ENCODE results near the gene XYLB. TPM values are rescaled to one million over a fixed set of nuclear protein-coding genes. Genes with fewer than 3 reads are reported as not detected.

The XYLB gene
- polyA plus RNA-seq, 1 of the 3 experiments (the other 2 are of a cell fraction) = 2.7 TPM

DNA sequence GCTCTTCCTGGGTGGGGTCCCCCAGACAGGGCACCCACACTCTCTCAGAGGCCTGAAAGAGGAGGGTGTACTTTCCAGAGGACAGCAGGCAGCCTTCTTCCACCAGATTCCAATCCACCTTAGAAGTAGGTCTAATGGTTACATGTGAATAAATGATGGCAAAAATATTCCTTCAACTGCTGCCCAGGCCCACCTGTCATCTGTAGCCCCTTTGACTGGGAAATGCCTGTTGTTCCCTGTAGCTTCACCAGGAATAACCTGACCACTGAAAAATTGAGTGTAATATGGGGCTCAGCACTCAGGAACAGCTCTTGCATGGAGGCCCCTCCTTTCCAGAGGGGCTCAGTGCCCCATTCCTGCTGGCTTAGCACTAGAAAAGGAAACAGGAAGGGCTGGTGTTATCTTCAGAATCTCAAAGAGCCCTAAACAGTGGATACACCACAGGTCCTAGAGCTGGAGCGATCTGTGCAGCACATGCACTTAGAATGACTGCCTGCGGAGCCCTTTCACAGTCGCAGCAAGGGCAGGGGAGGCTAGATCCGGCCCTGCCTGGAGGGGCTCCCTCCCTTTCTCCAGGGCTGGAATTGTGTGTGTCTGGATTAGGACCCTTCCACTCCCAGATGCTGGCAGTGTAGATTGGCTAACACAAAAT is 32.3 kb upstream of the XYLB start:
- ChIA-PET CTCF (interaction anchor here (1.1 to 3.5 kb wide), 4 partner anchors 16 to 32 kb away, joined by 3 to 15 read pairs (median 4); partner anchors contain the start of gene XYLB), POLR2A (interaction anchor here (1.0 kb wide), 1 partner anchor 177 kb away, joined by 3 read pairs; the partner anchor contains the start of gene ACAA1)
- peak overlapping the region in 1 of 2 experiments; percentile 34; a peak in 1 of 4 replicates for H3K27ac ChIP-seq (ENCODE audit: low read depth in 2 of 2, low read length in 1 of 2)
- no peaks in the 10 kb centered on the region for H4K20me1 ChIP-seq (ENCODE audit: insufficient read depth)
- TF ChIP-seq YY1 (IDR thresholded peaks at IDR 0.05; ENCODE audit: low read depth) (no peak), MXI1 (IDR thresholded peaks at IDR 0.05; ENCODE audit: low read depth, low read length) (0 out of 2 replicates have a peak, but pooled peaks have one; percentile 34), GATA2 (CRISPR knock-in tag; IDR thresholded peaks at IDR 0.05) (peak; percentile 85), RCOR1 (IDR thresholded peaks at IDR 0.05; ENCODE audit: low read length) (0 out of 2 replicates have a peak, but pooled peaks have one; percentile 42)
- no peak overlapping the region for H3K9ac ChIP-seq
- DNase-seq = peak; percentile 77
- no peaks in the 10 kb centered on the region for H3F3A ChIP-seq (replicated peaks; ENCODE audit: insufficient read depth)
- WGBS (ENCODE audit: low lambda C conversion rate) = 33% methylated on average over 4 of the region's 4 CpGs
- H3K4me3 ChIP-seq (ENCODE audit: low read depth in 2 of 2, low read length in 1 of 2) = no peak overlapping the region
- no peaks in the 10 kb centered on the region; the same call in 1 of the 2 replicates for H3K27me3 ChIP-seq (ENCODE audit: insufficient read depth)
- H3K79me2 ChIP-seq (ENCODE audit: insufficient read depth) = no peaks in the 10 kb centered on the region
- H3K9me2 ChIP-seq = no peaks in the 10 kb centered on the region
- no peaks in the 10 kb centered on the region for H3K9me3 ChIP-seq
- H3K4me1 ChIP-seq (ENCODE audit: control insufficient read depth in 1 of 2, insufficient read depth in 2 of 2, low read depth in 1 of 2, low read length in 1 of 2) = peaks cover 0 to 22% of the 10 kb centered on the region in 2 experiments; a peak in 1 of 4 replicates
- no peaks in the 10 kb centered on the region for H3K36me3 ChIP-seq (replicated peaks in 1 of 2; ENCODE audit: control insufficient read depth in 1 of 2, insufficient read depth in 2 of 2, low read length in 1 of 2)
- H2AFZ ChIP-seq (ENCODE audit: low read depth) = no peak overlapping the region
- no peak overlapping the region for H3K4me2 ChIP-seq

DNA sequence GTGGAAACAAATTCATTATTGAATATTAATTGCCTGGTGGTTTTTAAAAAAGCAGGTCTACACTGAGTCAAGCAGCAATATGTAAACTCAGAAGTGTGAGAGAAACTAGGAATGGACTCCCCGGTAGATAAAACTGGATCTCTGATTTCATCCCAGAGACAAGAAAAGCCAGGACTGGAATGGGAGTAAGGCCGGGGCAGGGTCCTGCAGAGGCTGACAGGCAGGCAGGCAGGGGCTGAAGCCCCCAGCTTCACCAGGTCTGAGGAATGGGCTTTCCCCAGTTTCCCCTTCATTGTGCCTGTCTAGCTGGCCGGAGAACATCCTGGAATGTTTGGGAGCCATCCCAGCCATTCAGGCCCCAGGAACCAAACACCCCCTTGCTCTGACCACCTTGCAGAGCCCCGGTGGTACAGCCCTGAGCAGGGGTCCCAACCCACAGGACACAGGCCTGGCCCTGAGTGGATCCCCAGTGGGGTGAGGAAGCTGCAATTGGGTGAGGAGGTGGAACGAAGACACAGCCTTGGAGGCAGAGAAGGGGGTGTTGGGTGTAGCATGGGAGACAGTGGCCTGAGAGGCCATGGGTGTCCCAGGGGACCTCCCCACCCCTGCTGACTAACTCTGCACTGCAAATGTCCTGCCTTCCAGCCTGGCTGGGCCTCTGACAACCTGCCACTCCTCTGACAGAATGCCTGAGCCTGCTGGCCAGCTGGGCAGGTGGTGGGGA is 31.7 kb upstream of the XYLB start:
- H3K9me3 ChIP-seq = no peaks in the 10 kb centered on the region
- peak; percentile 58 for DNase-seq
- no peak overlapping the region for H3K4me2 ChIP-seq
- no peaks in the 10 kb centered on the region for H3K79me2 ChIP-seq (ENCODE audit: insufficient read depth)
- no peak overlapping the region for H3K9ac ChIP-seq
- CTCF ChIA-PET = interaction anchor here (0.8 to 3.5 kb wide), 5 partner anchors 14 to 165 kb away, joined by 3 to 15 read pairs (median 3); partner anchors contain the start of gene XYLB
- WGBS (ENCODE audit: low lambda C conversion rate) = 31% methylated on average over 3 of the region's 5 CpGs
- H3K27ac ChIP-seq (ENCODE audit: low read depth in 2 of 2, low read length in 1 of 2) = peak overlapping the region in 1 of 2 experiments; percentile 34; a peak in 1 of 4 replicates
- peaks cover 0 to 22% of the 10 kb centered on the region in 2 experiments; a peak in 1 of 4 replicates for H3K4me1 ChIP-seq (ENCODE audit: control insufficient read depth in 1 of 2, insufficient read depth in 2 of 2, low read depth in 1 of 2, low read length in 1 of 2)
- H3K9me2 ChIP-seq = no peaks in the 10 kb centered on the region
- POLR2A ChIA-PET = no interaction called here
- H2AFZ ChIP-seq (ENCODE audit: low read depth) = no peak overlapping the region
- H4K20me1 ChIP-seq (ENCODE audit: insufficient read depth) = no peaks in the 10 kb centered on the region
- no peaks in the 10 kb centered on the region for H3F3A ChIP-seq (replicated peaks; ENCODE audit: insufficient read depth)
- no peaks in the 10 kb centered on the region for H3K36me3 ChIP-seq (replicated peaks in 1 of 2; ENCODE audit: control insufficient read depth in 1 of 2, insufficient read depth in 2 of 2, low read length in 1 of 2)
- no peak overlapping the region for H3K4me3 ChIP-seq (ENCODE audit: low read depth in 2 of 2, low read length in 1 of 2)
- H3K27me3 ChIP-seq (ENCODE audit: insufficient read depth) = no peaks in the 10 kb centered on the region; the same call in 1 of the 2 replicates
- no peak for TF ChIP-seq GATA2 (CRISPR knock-in tag; IDR thresholded peaks at IDR 0.05)
- TF ChIP-seq IRF3 (IDR thresholded peaks at IDR 0.05; ENCODE audit: low read depth, low read length) = no peak
- no peak for TF ChIP-seq USF1 (IDR thresholded peaks at IDR 0.05; ENCODE audit: borderline replicate concordance, low read depth)
- TF ChIP-seq NFIC (IDR thresholded peaks at IDR 0.05; ENCODE audit: borderline replicate concordance) = no peak
- no peak for TF ChIP-seq MEF2A (IDR thresholded peaks at IDR 0.05; ENCODE audit: borderline replicate concordance, low read depth)
- TF ChIP-seq RXRA (IDR thresholded peaks at IDR 0.05; ENCODE audit: borderline replicate concordance, low read depth) = no peak
- no peak for TF ChIP-seq SIN3A (IDR thresholded peaks at IDR 0.05; ENCODE audit: borderline replicate concordance, low read depth, low read length)
- no peak for TF ChIP-seq FOSL2 (IDR thresholded peaks at IDR 0.05; ENCODE audit: borderline replicate concordance, low read depth)
- TF ChIP-seq RAD21 (IDR thresholded peaks at IDR 0.05; ENCODE audit: low read length) = no peak
- TF ChIP-seq PBX3 (IDR thresholded peaks at IDR 0.05) = no peak
- TF ChIP-seq MXI1 (IDR thresholded peaks at IDR 0.05; ENCODE audit: low read depth, low read length) = no peak
- TF ChIP-seq EZH2phosphoT487 (IDR thresholded peaks at IDR 0.05; ENCODE audit: borderline replicate concordance, low read depth) = no peak
- no peak for TF ChIP-seq FOXJ3 (CRISPR knock-in tag; IDR thresholded peaks at IDR 0.05)
- no peak for TF ChIP-seq TAF1 (IDR thresholded peaks at IDR 0.05; ENCODE audit: borderline replicate concordance, low read depth, low read length)
- TF ChIP-seq RCOR1 (IDR thresholded peaks at IDR 0.05; ENCODE audit: low read length) = no peak
- TF ChIP-seq USF2 (IDR thresholded peaks at IDR 0.05; ENCODE audit: borderline replicate concordance, low read depth, low read length) = no peak
- TF ChIP-seq TCF12 (IDR thresholded peaks at IDR 0.05) = no peak
- no peak for TF ChIP-seq MAX (IDR thresholded peaks at IDR 0.05; ENCODE audit: low read depth)
